ENCODE data around the gene CASR.
"Not testable (repeated sequence)": the region's sequence is repeated elsewhere in the genome, so short reads cannot be mapped to it uniquely, and the experiment has no call there.

Gene CASR

DNA sequence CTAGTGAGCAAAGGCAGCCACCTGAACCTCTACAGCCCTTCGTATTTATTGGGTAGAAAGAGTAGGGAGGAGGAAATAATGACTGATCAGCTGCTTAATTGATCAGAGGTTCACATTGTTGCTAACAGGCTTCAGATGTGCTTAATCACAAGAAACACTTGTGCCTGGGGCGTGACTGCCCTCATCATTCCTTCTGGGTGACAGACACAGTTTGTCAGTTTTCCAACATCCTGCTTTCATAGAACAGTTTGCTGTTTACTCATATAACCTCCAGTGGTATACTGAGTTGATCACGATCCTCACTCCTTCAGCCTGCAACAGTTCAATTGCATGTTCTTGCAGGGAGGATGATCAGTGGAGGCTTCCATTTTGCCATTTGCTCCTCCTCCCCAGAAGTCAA is 13.6 kb upstream of the CASR start:
- H3K27ac ChIP-seq = no peak overlapping the region
- TF ChIP-seq, protein P1, sequence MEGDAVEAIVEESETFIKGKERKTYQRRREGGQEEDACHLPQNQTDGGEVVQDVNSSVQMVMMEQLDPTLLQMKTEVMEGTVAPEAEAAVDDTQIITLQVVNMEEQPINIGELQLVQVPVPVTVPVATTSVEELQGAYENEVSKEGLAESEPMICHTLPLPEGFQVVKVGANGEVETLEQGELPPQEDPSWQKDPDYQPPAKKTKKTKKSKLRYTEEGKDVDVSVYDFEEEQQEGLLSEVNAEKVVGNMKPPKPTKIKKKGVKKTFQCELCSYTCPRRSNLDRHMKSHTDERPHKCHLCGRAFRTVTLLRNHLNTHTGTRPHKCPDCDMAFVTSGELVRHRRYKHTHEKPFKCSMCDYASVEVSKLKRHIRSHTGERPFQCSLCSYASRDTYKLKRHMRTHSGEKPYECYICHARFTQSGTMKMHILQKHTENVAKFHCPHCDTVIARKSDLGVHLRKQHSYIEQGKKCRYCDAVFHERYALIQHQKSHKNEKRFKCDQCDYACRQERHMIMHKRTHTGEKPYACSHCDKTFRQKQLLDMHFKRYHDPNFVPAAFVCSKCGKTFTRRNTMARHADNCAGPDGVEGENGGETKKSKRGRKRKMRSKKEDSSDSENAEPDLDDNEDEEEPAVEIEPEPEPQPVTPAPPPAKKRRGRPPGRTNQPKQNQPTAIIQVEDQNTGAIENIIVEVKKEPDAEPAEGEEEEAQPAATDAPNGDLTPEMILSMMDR (IDR thresholded peaks at IDR 0.05) = no peak
- no peak for DNase-seq (ENCODE audit: low spot score)
- H3K4me3 ChIP-seq = no peak overlapping the region

DNA sequence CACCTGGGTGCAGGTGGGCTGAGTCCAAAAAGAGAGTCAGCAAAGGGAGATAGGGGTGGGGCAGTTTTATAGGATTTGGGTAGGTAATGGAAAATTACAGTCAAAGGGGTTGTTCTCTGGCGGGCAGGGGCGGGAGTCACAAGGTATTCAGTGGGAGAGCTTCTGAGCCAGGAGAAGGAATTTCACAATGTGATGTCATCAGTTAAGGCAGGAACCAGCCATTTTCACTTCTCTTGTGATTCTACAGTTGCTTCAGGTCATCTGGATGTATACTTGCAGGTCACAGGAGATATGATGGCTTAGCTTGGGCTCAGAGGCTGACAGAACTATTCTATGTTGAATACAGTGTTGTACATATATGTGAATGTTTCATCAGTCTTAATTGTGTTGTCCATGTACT is 12.1 kb upstream of the CASR start:
- not testable (repeated sequence) for DNase-seq (ENCODE audit: low spot score); H3K4me3 ChIP-seq; H3K27ac ChIP-seq

DNA sequence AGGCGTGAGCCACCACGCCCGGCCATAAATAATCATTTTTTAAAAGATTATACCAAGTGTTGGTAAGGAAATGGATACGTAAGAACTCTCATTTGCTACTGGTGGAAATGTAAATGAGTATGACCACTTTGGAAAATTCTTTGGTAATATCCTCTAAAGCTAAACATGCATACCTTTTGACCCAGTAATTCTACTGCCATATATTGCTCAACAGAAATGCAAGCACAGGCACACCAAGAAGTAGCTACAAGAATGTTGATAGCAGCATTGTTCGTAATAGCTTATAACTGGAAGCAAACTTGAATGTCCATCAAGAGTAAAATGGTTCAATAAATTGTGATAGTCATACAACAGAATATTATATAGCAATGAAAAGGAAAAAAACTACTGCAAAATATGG is 4.8 kb upstream of the CASR start:
- H3K4me3 ChIP-seq = no peak overlapping the region
- no peak for DNase-seq (ENCODE audit: low spot score)
- H3K27ac ChIP-seq = no peak overlapping the region
- TF ChIP-seq, protein P1 (IDR thresholded peaks at IDR 0.05) = no peak

DNA sequence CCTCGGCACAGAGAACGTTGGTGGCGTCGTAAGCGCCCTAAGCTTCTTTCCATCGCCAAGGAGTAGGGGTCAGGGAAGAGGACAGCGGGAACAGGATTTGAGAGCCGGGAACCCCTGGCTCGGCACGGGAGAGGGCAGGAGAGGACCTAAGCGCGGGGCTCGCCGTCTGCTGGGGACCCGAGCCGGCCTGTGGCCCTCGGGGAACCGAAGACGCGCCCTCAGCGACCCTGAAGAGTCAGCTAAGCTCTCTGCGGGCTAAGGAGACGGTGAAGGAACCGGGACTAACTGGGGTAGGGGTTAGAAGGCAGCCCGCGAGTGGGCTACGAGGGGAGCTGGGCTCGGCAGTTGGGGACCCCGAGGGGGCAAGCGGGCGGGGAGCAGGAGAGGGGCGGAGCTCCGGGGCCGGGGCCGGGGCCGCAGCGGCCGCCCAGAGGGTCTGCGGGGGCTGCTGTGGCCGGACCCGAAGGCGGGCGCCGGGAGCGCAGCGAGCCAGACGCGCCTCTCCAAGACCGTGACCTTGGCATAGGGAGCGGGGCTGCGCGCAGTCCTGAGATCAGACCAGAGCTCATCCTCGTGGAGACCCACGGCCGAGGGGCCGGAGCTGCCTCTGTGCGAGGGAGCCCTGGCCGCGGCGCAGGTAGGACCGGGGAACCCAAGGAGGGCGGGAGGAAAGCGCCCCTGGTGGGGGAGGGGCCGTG is 574 bp downstream of the CASR start:
- DNase-seq (ENCODE audit: low spot score) = no peak
- peak overlapping the region; percentile 54 for H3K4me3 ChIP-seq
- TF ChIP-seq, protein P1 (IDR thresholded peaks at IDR 0.05) = no peak
- no peak overlapping the region for H3K27ac ChIP-seq

DNA sequence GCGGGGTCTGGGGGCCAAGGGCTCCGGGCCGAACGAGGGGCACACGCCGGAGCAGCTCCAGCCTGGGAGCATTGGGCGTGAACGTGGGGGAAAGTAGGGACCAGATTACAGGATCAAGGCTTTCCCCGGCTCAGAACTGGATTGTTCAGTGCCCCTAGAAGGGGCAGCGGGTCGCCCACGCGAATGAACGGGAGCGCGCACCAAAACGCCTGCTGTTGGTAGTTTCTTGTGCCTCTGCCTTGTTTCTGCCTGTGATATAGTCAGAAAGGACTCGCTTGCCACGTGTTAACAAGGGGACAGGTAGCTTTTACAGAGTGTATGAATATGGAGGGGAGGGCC is 1.1 kb downstream of the CASR start:
- TF ChIP-seq, protein P1 (IDR thresholded peaks at IDR 0.05) = no peak
- peak overlapping the region; percentile 54 for H3K4me3 ChIP-seq
- no peak overlapping the region for H3K27ac ChIP-seq
- DNase-seq (ENCODE audit: low spot score) = no peak

DNA sequence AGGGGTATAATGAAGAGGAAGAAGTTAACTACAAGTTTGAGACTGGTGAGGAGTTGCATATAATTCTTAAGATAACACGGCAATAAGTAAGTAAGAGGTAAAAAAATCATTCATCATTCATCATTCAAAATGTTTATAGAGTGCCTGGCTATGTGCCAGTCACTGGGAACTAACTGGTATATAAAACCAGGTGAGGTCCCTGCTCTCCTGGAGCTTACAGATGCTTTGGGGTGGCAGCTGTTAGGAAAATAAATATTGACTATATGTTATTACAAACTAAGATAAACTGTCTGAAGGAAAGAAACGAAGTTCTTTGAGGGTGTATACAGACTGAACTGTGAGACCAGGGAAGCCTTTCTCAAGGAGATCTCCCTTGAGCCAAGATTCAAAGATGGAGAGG is 2.9 kb downstream of the CASR start:
- DNase-seq (ENCODE audit: low spot score) = no peak
- Histone ChIP-seq H3K4me3 (no peak overlapping the region), H3K27ac (no peak overlapping the region)
- TF ChIP-seq, protein P1 (IDR thresholded peaks at IDR 0.05) = no peak

DNA sequence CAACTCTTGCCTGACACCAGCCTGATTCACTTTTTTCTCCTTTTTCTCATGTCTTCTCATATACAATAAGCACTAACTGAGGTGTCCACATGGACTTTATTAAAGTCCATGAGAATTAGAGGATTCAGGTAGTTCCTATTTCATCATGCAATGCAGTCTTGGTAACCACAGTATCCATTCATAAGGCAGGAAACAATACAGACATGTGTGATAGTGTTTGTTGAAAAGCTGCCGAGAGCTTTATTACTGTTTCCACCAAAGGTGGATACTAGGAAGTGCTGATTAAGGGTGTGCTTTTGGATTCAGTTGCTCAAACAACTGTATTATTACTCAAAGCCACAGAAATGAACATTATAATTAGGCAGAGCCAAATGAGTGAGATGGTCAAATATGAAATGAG is 5.3 kb downstream of the CASR start:
- no peak overlapping the region for H3K4me3 ChIP-seq
- TF ChIP-seq, protein P1 (IDR thresholded peaks at IDR 0.05) = no peak
- no peak for DNase-seq (ENCODE audit: low spot score)
- H3K27ac ChIP-seq = no peak overlapping the region

All from coronary artery (tissue), 2 donors.